ENCODE data around the gene IFI16. TPM values are rescaled to one million over a fixed set of nuclear protein-coding genes. Genes with fewer than 3 reads are reported as not detected.
A peak's percentile ranks its signal among the peaks of the same experiment; 100 is the strongest.

The IFI16 gene
- total RNA-seq, 3 donors from 2014 or later (not counting 1 experiment from before 2014, with no cell fraction given) = 141 to 218 (median 151) TPM

GRCh38 chr1:159068886-159069285, 59.2 kb downstream of the IFI16 start:
- DNase-seq = no peak
- WGBS (ENCODE audit: insufficient coverage) = no CpG with 5 or more reads among the region's 2 CpGs

GRCh38 chr1:159071970-159072582, 62.4 kb downstream of the IFI16 start:
- no peak overlapping the region for H3K27ac ChIP-seq (ENCODE audit: low read length)

More at GRCh38 chr1:159068886-159069285, 59.2 kb downstream of the IFI16 start:
- Mint-ChIP-seq H3K27me3 (ENCODE audit: low read depth in 2 of 2) (peaks cover 5 to 8% of the 10 kb centered on the region in 2 donors), H3K4me3 (no peak overlapping the region), H3K36me3 (no peaks in the 10 kb centered on the region), H3K9me3 (no peaks in the 10 kb centered on the region), H3K4me1 (peaks cover 11% of the 10 kb centered on the region in 2 donors), H3K27ac (no peak overlapping the region)
- intact Hi-C loops (cut with micrococcal nuclease) = no loop called here
- Histone ChIP-seq H3K27ac (ENCODE audit: low read length) (peak overlapping the region; percentile 77), H3K4me3 (ENCODE audit: low read length) (no peak overlapping the region), H3K27me3 (ENCODE audit: control insufficient read depth, insufficient read depth, low read length) (no peaks in the 10 kb centered on the region), H3K9me3 (ENCODE audit: control insufficient read depth, insufficient read depth, low read length) (no peaks in the 10 kb centered on the region), H3K36me3 (ENCODE audit: control insufficient read depth, insufficient read depth, low read length) (no peaks in the 10 kb centered on the region), H3K4me1 (ENCODE audit: control insufficient read depth, insufficient read depth, low read length) (peaks cover 23% of the 10 kb centered on the region)
- no peak for ATAC-seq
- TF ChIP-seq CTCF (IDR thresholded peaks at IDR 0.05) = no peak

GRCh38 chr1:159076438-159077119, 66.9 kb downstream of the IFI16 start, which contains the start of gene AIM2:
Gene AIM2 (minus strand): TSS chr1:159076766. CDS start chr1:159073499, 3,267 bp downstream.
- H3K9me3 Mint-ChIP-seq = no peaks in the 10 kb centered on the region
- H3K4me1 ChIP-seq (ENCODE audit: control insufficient read depth, insufficient read depth, low read length) = peaks cover 14% of the 10 kb centered on the region

More at GRCh38 chr1:159071970-159072582, 62.4 kb downstream of the IFI16 start:
- DNase-seq = peak in 1 of 2 donors; percentile 76
- peak; percentile 85 for TF ChIP-seq CTCF (IDR thresholded peaks at IDR 0.05)
- Histone ChIP-seq H3K4me1 (ENCODE audit: control insufficient read depth, insufficient read depth, low read length) (peaks cover 28% of the 10 kb centered on the region), H3K27me3 (ENCODE audit: control insufficient read depth, insufficient read depth, low read length) (no peaks in the 10 kb centered on the region), H3K4me3 (ENCODE audit: low read length) (no peak overlapping the region), H3K36me3 (ENCODE audit: control insufficient read depth, insufficient read depth, low read length) (no peaks in the 10 kb centered on the region), H3K9me3 (ENCODE audit: control insufficient read depth, insufficient read depth, low read length) (no peaks in the 10 kb centered on the region)
- ATAC-seq = peak in 1 of 3 donors; percentile 46
- no peak overlapping the region for H3K4me3 Mint-ChIP-seq
- H3K4me1 Mint-ChIP-seq = peaks cover 19% of the 10 kb centered on the region in 2 donors
- intact Hi-C loops (cut with micrococcal nuclease) = loop anchor here (1.0 to 10.0 kb wide), 4 partner anchors 277 to 977 kb away; no protein-coding TSS in a partner anchor
- no peak overlapping the region for H3K27ac Mint-ChIP-seq
- peaks cover 8 to 9% of the 10 kb centered on the region in 2 donors for H3K27me3 Mint-ChIP-seq (ENCODE audit: low read depth in 2 of 2)
- no peaks in the 10 kb centered on the region for H3K36me3 Mint-ChIP-seq
- no peaks in the 10 kb centered on the region for H3K9me3 Mint-ChIP-seq

More at GRCh38 chr1:159076438-159077119, 66.9 kb downstream of the IFI16 start, which contains the start of gene AIM2:
- Histone ChIP-seq H3K36me3 (ENCODE audit: control insufficient read depth, insufficient read depth, low read length) (no peaks in the 10 kb centered on the region), H3K9me3 (ENCODE audit: control insufficient read depth, insufficient read depth, low read length) (no peaks in the 10 kb centered on the region), H3K4me3 (ENCODE audit: low read length) (peak within 1 kb of the TSS; percentile 28), H3K27me3 (ENCODE audit: control insufficient read depth, insufficient read depth, low read length) (no peaks in the 10 kb centered on the region), H3K27ac (ENCODE audit: low read length) (peak within 1 kb of the TSS; percentile 69)
- TF ChIP-seq CTCF (IDR thresholded peaks at IDR 0.05) = no peak
- Mint-ChIP-seq H3K4me1 (peaks cover 8 to 16% of the 10 kb centered on the region in 2 donors), H3K27ac (peak within 1 kb of the TSS; percentile 68 to 90), H3K4me3 (peak within 1 kb of the TSS; percentile 46), H3K27me3 (ENCODE audit: low read depth in 2 of 2) (peaks cover 14 to 22% of the 10 kb centered on the region in 2 donors), H3K36me3 (no peaks in the 10 kb centered on the region)
- intact Hi-C loops (cut with micrococcal nuclease) = loop anchor here (2.0 to 10.0 kb wide), 3 partner anchors 68 to 982 kb away; partner anchors contain the start of gene IFI16
- DNase-seq (peak; percentile 22 to 84), ATAC-seq (peak; percentile 85 to 89 (median 86))
- WGBS (ENCODE audit: insufficient coverage) = 65% methylated on average over 5 of the region's 6 CpGs

All from natural killer cell (primary cell).